K562 (cell line): ENCODE data around the gene RHBDD1. TPM values are rescaled to one million over a fixed set of nuclear protein-coding genes. Genes with fewer than 3 reads are reported as not detected.

Source experiments
- ATAC-seq: fragments of 200-7000 bp; cut with Tn5 transposase; 3 replicates; pipeline ENCODE4 v1.9.1; 2020; ENCODE audit warnings: moderate library complexity
- BruUV-seq: library from RNA; stranded (reverse); fragments of 400-500 nt; replicated peaks from 2 replicates; lab custom pipeline; 2021; lab: Mats Ljungman, UMichigan
- CTCF ChIA-PET: fragments of 300-600 bp; formaldehyde crosslinking; extraction: SDS; loops from one replicate; lab custom pipeline; 2021; ENCODE audit warnings: low intra/inter-chr PET ratio; lab: Yijun Ruan, JAX
- POLR2A ChIA-PET: fragments of 300-600, 350-650 bp; sonication (Branson Sonifier 250); formaldehyde crosslinking; extraction: SDS; loops from one replicate; lab custom pipeline; 2021; ENCODE audit warnings: antibody characterized with exemption, inconsistent platforms; lab: Yijun Ruan, JAX
- DNase-seq, 4 experiments: peaks; one replicate each; pipeline versions ENCODE4 v3.0.0 to v3.0.0-alpha.2; 2011 to 2018; ENCODE audit warnings: low spot score in 3 of 4, mixed read lengths in 3 of 4; ENCODE audit errors: extremely low read depth in 1 of 4
- FAIRE-seq: peaks from 2 replicates; lab custom pipeline; 2011; peaks lifted over from hg19 to GRCh38; lab: Jason Lieb, UNC
- H2AFZ ChIP-seq: 2 replicates; pipeline ENCODE4 v1.6.0; 2011; ENCODE audit warnings: low read depth, low read length, control low read depth, inconsistent platforms
- H3K27ac ChIP-seq: fragments of 200-600 bp; 3 replicates; pipeline ENCODE4 v1.8.0; 2011; ENCODE audit warnings: low read depth, mild to moderate bottlenecking, control low read depth, inconsistent platforms, low read length, moderate library complexity, mixed read lengths; ENCODE audit errors: extremely low read depth
- H3K27me3 ChIP-seq, 2 experiments: fragments of 300-600 bp in 1 of 2; 2 replicates in 1 of 2; 3 replicates in 1 of 2; pipeline versions ENCODE4 v1.6.0 to v1.8.0; 2011; ENCODE audit warnings: inconsistent platforms in 2 of 2, low read length in 2 of 2, mild to moderate bottlenecking in 1 of 2, mixed read lengths in 1 of 2, moderate library complexity in 1 of 2; ENCODE audit not compliant: control insufficient read depth in 2 of 2, insufficient read depth in 2 of 2
- H3K36me3 ChIP-seq: fragments of 300-600 bp; 3 replicates; pipeline ENCODE4 v1.8.0; 2011; ENCODE audit warnings: mild to moderate bottlenecking, low read length, inconsistent platforms; ENCODE audit not compliant: control insufficient read depth, insufficient read depth
- H3K4me1 ChIP-seq, 2 experiments: fragments of 200-600 bp in 1 of 2; replicated peaks in 1 of 2; 2 replicates in 1 of 2; 3 replicates in 1 of 2; pipeline versions ENCODE4 v1.5.1 to v1.8.0; 2011; ENCODE audit warnings: inconsistent platforms in 2 of 2, low read length in 2 of 2, mild to moderate bottlenecking in 1 of 2, mixed read lengths in 1 of 2, moderate library complexity in 1 of 2; ENCODE audit not compliant: control insufficient read depth in 2 of 2, insufficient read depth in 2 of 2
- H3K4me2 ChIP-seq: 2 replicates; pipeline ENCODE4 v1.6.1; 2011; ENCODE audit warnings: low read length, control low read depth, inconsistent platforms, mixed read lengths; ENCODE audit not compliant: insufficient read depth
- H3K4me3 ChIP-seq: fragments of 200-600 bp; sonication (generic), shearing (Covaris generic); 2 replicates; pipeline ENCODE4 v1.5.1; 2016; ENCODE audit warnings: control low read depth, inconsistent platforms
- H3K79me2 ChIP-seq: fragments of 200-600 bp; 3 replicates; pipeline ENCODE4 v1.8.0; 2011; ENCODE audit warnings: low read length, inconsistent platforms; ENCODE audit not compliant: control insufficient read depth, insufficient read depth
- H3K9ac ChIP-seq, 2 experiments: 2 replicates each; pipeline versions ENCODE4 v1.6.0 to v1.6.1; 2011; ENCODE audit warnings: low read depth in 2 of 2, low read length in 2 of 2, control low read depth in 1 of 2, inconsistent platforms in 1 of 2, mild to moderate bottlenecking in 1 of 2, mixed read lengths in 1 of 2; ENCODE audit not compliant: insufficient read depth in 1 of 2
- H3K9me1 ChIP-seq: one replicate; pipeline ENCODE4 v1.6.0; 2011; ENCODE audit warnings: inconsistent platforms, mild to moderate bottlenecking, low read length, moderate library complexity; ENCODE audit not compliant: control insufficient read depth, insufficient read depth
- H3K9me3 ChIP-seq: replicated peaks from 2 replicates; pipeline ENCODE4 v1.5.1; 2011; ENCODE audit warnings: low read depth, low read length, inconsistent platforms; ENCODE audit not compliant: control insufficient read depth, insufficient read depth
- H4K20me1 ChIP-seq: replicated peaks from 2 replicates; pipeline ENCODE4 v1.6.1; 2011; ENCODE audit warnings: low read length, inconsistent platforms, mixed read lengths; ENCODE audit not compliant: control insufficient read depth, insufficient read depth
- CHD1 ChIP-seq: fragments of 200-600 bp; sonication (generic); IDR thresholded peaks from one replicate; pipeline ENCODE4 v1.6.1; 2012; ENCODE audit warnings: mild to moderate bottlenecking, moderate library complexity, low read length, inconsistent platforms
- SOX6 ChIP-seq: fragments of 450-650 bp; IDR thresholded peaks from 2 replicates; pipeline ENCODE4 v1.6.1; 2014; ENCODE audit warnings: mild to moderate bottlenecking
- THRAP3 ChIP-seq: fragments of 450-650 bp; IDR thresholded peaks from 2 replicates; pipeline ENCODE4 v1.6.1; 2016; ENCODE audit warnings: mild to moderate bottlenecking, inconsistent platforms, borderline replicate concordance
- TRIM25 ChIP-seq: fragments of 450-650 bp; IDR thresholded peaks from 2 replicates; pipeline ENCODE4 v1.7.0; 2016; ENCODE audit warnings: borderline replicate concordance
- ZNF445 ChIP-seq: fragments of 250-450 bp; sonication (Bioruptor Pico); IDR thresholded peaks from 2 replicates; pipeline ENCODE4 v1.4.0; 2020; ENCODE audit warnings: low read depth, mild to moderate bottlenecking, moderate library complexity
- ZNF561 ChIP-seq: fragments of 450-650 bp; formaldehyde crosslinking; conservative IDR thresholded peaks from 2 replicates; pipeline ENCODE4 v1.4.0; 2020; ENCODE audit warnings: mild to moderate bottlenecking, moderate library complexity
- WGBS: fragments of 100-300 bp; shearing (Covaris generic); methylation state at CpG from one replicate; pipeline ENCODE4 v1.1.6; 2016; ENCODE audit warnings: low coverage, mixed read lengths; ENCODE audit not compliant: insufficient coverage; ENCODE audit errors: missing lambda C conversion rate; 5-methylcytosine and 5-hydroxymethylcytosine counted together
- in situ Hi-C: fragments of 300-500 bp; cut with MboI; formaldehyde crosslinking; loops from 4 replicates; pipeline ENCODE4 v1.15.0; 2018; ENCODE audit warnings: inconsistent platforms, mixed read lengths
- intact Hi-C: fragments of 100-400 bp; cut with micrococcal nuclease; formaldehyde crosslinking; loops from 2 replicates; pipeline ENCODE4 v1.14.2; 2022
- polyA plus RNA-seq, 8 experiments: library from polyadenylated mRNA; depleted of rRNA in 4 of 8; stranded (reverse) in 5 of 8; unstranded in 3 of 8; fragments of >200 nt; fragmentation: Nextera tagmentation in 2 of 8; fragmentation: Illumina TruSeq in 1 of 8; extraction: Ambion mirVana in 2 of 8; extraction: Trizol in 1 of 8; gene quantifications; 2 replicates each; pipeline versions ENCODE4 v1.2.1 to v1.2.3, GENCODE V29; 2011 to 2014; ENCODE audit warnings: inconsistent platforms in 1 of 8, missing spikeins in 1 of 8
- total RNA-seq, 7 experiments: library from RNA; depleted of rRNA in 6 of 7; stranded (reverse); fragments of >200 nt in 6 of 7; fragmentation: Illumina TruSeq in 2 of 7; extraction: Trizol in 2 of 7; gene quantifications; 2 replicates each; pipeline versions ENCODE4 v1.2.1 to v1.2.3, GENCODE V29; 2011 to 2021; ENCODE audit warnings: low replicate concordance in 1 of 7
- TF ChIP-seq, protein P1 (sequence below): fragments of 450-650 bp; IDR thresholded peaks from 2 replicates; pipeline ENCODE4 v1.6.1; 2018; ENCODE audit not compliant: partially characterized antibody

The RHBDD1 gene
- total and polyA plus RNA-seq, 9 of the 15 experiments (the other 6 are each of a cell fraction or from before 2014, with no cell fraction given): 4.8 to 34.8 (median 15.6) TPM

GRCh38 chr2:226943862-226944620 is 108.2 kb downstream of the RHBDD1 start:
- H3K27ac ChIP-seq: no peak overlapping the region
- no TSS peak for BruUV-seq
- POLR2A ChIA-PET: no interaction called here
- DNase-seq (no peak), ATAC-seq (no peak), FAIRE-seq (no peak)
- H2AFZ ChIP-seq: no peak overlapping the region
- in situ Hi-C loops: no loop called here
- H3K9ac ChIP-seq: no peak overlapping the region
- CTCF ChIA-PET: no interaction called here
- no peaks in the 10 kb centered on the region; a peak in 1 of 5 replicates for H3K4me1 ChIP-seq
- H3K4me2 ChIP-seq: no peak overlapping the region
- intact Hi-C loops: no loop called here
- no peaks in the 10 kb centered on the region for H3K79me2 ChIP-seq
- no peaks in the 10 kb centered on the region for H3K27me3 ChIP-seq
- H3K9me3 ChIP-seq: no peaks in the 10 kb centered on the region; the same call in 1 of the 2 replicates
- H3K4me3 ChIP-seq: no peak overlapping the region
- H4K20me1 ChIP-seq: no peaks in the 10 kb centered on the region
- 66% methylated on average over 7 of the region's 9 CpGs for WGBS
- TF ChIP-seq THRAP3 (no peak), SOX6 (no peak), TRIM25 (no peak), ZNF445 (CRISPR knock-in tag) (no peak), ZNF561 (CRISPR knock-in tag) (no peak), CHD1 (no peak)
- TF ChIP-seq, protein P1, sequence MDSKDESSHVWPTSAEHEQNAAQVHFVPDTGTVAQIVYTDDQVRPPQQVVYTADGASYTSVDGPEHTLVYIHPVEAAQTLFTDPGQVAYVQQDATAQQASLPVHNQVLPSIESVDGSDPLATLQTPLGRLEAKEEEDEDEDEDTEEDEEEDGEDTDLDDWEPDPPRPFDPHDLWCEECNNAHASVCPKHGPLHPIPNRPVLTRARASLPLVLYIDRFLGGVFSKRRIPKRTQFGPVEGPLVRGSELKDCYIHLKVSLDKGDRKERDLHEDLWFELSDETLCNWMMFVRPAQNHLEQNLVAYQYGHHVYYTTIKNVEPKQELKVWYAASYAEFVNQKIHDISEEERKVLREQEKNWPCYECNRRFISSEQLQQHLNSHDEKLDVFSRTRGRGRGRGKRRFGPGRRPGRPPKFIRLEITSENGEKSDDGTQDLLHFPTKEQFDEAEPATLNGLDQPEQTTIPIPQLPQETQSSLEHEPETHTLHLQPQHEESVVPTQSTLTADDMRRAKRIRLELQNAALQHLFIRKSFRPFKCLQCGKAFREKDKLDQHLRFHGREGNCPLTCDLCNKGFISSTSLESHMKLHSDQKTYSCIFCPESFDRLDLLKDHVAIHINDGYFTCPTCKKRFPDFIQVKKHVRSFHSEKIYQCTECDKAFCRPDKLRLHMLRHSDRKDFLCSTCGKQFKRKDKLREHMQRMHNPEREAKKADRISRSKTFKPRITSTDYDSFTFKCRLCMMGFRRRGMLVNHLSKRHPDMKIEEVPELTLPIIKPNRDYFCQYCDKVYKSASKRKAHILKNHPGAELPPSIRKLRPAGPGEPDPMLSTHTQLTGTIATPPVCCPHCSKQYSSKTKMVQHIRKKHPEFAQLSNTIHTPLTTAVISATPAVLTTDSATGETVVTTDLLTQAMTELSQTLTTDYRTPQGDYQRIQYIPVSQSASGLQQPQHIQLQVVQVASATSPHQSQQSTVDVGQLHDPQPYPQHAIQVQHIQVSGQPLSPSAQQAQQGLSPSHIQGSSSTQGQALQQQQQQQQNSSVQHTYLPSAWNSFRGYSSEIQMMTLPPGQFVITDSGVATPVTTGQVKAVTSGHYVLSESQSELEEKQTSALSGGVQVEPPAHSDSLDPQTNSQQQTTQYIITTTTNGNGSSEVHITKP: no peak
- H3K9me1 ChIP-seq: no peaks in the 10 kb centered on the region
- no peaks in the 10 kb centered on the region for H3K36me3 ChIP-seq
